WTC11 (cell line): ENCODE results near the gene HTATSF1.

Source experiments
- CTCF ChIP-seq: fragments of 200-600 bp; IDR thresholded peaks from 2 replicates; pipeline ENCODE4 v1.8.0; 2022; ENCODE audit warnings: antibody characterized with exemption
- ELF4 ChIP-seq: sonication (generic); formaldehyde crosslinking; IDR thresholded peaks from 2 replicates; pipeline ENCODE4 v1.8.1; 2022; ENCODE audit warnings: low read depth, mild to moderate bottlenecking, moderate library complexity, missing genetic modification reagents
- ESRRA ChIP-seq: sonication (generic); formaldehyde crosslinking; IDR thresholded peaks from 2 replicates; pipeline ENCODE4 v1.8.1; 2022; ENCODE audit warnings: mild to moderate bottlenecking, missing genetic modification reagents, borderline replicate concordance
- NR1H2 ChIP-seq: sonication (generic); formaldehyde crosslinking; IDR thresholded peaks from 2 replicates; pipeline ENCODE4 v1.9.0; 2021; ENCODE audit warnings: mild to moderate bottlenecking, moderate library complexity, missing genetic modification reagents
- RELA ChIP-seq: sonication (generic); formaldehyde crosslinking; IDR thresholded peaks from 2 replicates; pipeline ENCODE4 v1.8.1; 2022; ENCODE audit warnings: missing genetic modification reagents, mild to moderate bottlenecking, borderline replicate concordance
- ZNF232 ChIP-seq: sonication (generic); formaldehyde crosslinking; IDR thresholded peaks from 2 replicates; pipeline ENCODE4 v1.8.0; 2022; ENCODE audit warnings: mild to moderate bottlenecking, missing genetic modification reagents
- TF ChIP-seq, protein P1 (sequence below): sonication (generic); formaldehyde crosslinking; IDR thresholded peaks from 2 replicates; pipeline ENCODE4 v1.8.0; 2022; ENCODE audit warnings: mild to moderate bottlenecking, missing genetic modification reagents
- TF ChIP-seq, protein P2 (sequence below): sonication (generic); formaldehyde crosslinking; IDR thresholded peaks from 2 replicates; pipeline ENCODE4 v1.8.1; 2022; ENCODE audit warnings: low read depth, mild to moderate bottlenecking, moderate library complexity, missing genetic modification reagents, borderline replicate concordance
- TF ChIP-seq, protein P3 (sequence below): sonication (generic); formaldehyde crosslinking; IDR thresholded peaks from 2 replicates; pipeline ENCODE4 v1.8.1; 2023; ENCODE audit warnings: mild to moderate bottlenecking, missing genetic modification reagents

- TF ChIP-seq CTCF = no peak
- TF ChIP-seq ESRRA (CRISPR knock-in tag) = no peak
- TF ChIP-seq, protein P1, sequence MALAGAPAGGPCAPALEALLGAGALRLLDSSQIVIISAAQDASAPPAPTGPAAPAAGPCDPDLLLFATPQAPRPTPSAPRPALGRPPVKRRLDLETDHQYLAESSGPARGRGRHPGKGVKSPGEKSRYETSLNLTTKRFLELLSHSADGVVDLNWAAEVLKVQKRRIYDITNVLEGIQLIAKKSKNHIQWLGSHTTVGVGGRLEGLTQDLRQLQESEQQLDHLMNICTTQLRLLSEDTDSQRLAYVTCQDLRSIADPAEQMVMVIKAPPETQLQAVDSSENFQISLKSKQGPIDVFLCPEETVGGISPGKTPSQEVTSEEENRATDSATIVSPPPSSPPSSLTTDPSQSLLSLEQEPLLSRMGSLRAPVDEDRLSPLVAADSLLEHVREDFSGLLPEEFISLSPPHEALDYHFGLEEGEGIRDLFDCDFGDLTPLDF (CRISPR knock-in tag) = no peak
- TF ChIP-seq, protein P2, sequence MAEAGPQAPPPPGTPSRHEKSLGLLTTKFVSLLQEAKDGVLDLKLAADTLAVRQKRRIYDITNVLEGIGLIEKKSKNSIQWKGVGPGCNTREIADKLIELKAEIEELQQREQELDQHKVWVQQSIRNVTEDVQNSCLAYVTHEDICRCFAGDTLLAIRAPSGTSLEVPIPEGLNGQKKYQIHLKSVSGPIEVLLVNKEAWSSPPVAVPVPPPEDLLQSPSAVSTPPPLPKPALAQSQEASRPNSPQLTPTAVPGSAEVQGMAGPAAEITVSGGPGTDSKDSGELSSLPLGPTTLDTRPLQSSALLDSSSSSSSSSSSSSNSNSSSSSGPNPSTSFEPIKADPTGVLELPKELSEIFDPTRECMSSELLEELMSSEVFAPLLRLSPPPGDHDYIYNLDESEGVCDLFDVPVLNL (CRISPR knock-in tag) = no peak
- TF ChIP-seq ZNF232 (CRISPR knock-in tag) = no peak
- TF ChIP-seq ELF4 (CRISPR knock-in tag) = no peak
- TF ChIP-seq, protein P3, sequence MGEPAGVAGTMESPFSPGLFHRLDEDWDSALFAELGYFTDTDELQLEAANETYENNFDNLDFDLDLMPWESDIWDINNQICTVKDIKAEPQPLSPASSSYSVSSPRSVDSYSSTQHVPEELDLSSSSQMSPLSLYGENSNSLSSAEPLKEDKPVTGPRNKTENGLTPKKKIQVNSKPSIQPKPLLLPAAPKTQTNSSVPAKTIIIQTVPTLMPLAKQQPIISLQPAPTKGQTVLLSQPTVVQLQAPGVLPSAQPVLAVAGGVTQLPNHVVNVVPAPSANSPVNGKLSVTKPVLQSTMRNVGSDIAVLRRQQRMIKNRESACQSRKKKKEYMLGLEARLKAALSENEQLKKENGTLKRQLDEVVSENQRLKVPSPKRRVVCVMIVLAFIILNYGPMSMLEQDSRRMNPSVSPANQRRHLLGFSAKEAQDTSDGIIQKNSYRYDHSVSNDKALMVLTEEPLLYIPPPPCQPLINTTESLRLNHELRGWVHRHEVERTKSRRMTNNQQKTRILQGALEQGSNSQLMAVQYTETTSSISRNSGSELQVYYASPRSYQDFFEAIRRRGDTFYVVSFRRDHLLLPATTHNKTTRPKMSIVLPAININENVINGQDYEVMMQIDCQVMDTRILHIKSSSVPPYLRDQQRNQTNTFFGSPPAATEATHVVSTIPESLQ = no peak
- TF ChIP-seq NR1H2 = no peak
- no peak for TF ChIP-seq RELA (CRISPR knock-in tag)
Measured at GRCh38 chrX:136475236-136475635, 22.2 kb upstream of the HTATSF1 start.
